ENCODE data around the gene CACNA1D.

Gene CACNA1D

DNA sequence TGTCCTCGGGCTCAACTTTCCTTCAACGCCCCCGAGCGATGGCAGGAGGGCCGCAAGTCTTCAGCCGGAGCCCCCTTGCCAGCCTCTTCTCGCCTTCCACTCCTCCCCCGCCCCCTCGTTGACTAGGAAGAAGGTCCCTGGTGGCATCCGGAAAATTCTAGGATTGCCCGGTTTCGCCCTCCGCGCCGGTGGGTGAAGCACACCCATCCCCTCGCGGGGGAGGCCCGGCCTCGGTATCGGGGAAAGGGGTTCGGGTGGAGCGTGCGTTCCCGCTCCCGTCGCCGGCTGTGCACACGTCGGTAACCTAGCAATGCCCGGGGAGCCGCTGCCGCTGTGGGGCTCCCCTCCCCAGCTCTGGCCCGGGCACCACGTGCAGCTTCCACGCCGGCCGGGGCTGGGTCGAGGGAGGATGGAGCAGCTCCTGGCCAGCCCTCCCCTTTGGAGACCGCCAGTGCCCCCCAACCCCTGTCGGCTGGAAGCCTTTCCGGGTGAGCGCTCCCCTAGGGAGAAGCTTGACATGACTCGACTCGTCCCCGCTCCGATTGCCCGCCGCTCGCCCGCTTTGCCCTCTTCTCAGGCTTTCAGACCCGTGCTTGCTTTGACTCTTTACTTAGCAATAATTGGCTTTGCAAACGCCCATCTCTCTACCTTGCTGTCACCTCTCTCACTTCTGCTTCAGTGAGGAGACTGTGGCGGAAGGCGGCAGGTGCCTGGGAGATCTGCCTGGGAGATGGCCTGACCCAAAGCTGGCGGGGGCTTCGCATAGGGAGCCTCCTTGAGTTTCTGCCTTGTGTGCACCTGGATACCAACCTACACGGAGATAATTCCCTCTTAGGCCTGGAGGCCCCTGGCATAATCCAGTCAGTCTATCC is 1.3 kb downstream of the CACNA1D start:
- DNase-seq (ENCODE audit: low spot score), result no peak

DNA sequence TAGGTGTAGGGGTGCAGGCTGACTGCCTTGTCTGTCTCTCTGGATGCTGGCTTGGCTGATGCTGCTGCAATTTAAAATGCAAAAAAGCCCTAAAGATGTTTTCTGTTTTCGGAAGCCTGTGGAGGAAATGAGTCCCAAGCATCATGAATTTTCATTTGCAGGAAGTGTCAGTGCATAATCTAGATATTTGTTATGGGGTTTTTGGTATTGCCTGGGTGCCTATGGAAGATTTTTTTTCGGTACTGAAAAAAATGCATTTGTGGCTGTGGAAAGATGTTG is 1.9 kb downstream of the CACNA1D start:
- DNase-seq (ENCODE audit: low spot score), result no peak

GRCh38 chr3:53496984-53497383 is 2.6 kb downstream of the CACNA1D start:
- no peak for DNase-seq (ENCODE audit: low spot score)

GRCh38 chr3:53498806-53499641 is 4.6 kb downstream of the CACNA1D start:
- DNase-seq (ENCODE audit: low spot score), result no peak

DNA sequence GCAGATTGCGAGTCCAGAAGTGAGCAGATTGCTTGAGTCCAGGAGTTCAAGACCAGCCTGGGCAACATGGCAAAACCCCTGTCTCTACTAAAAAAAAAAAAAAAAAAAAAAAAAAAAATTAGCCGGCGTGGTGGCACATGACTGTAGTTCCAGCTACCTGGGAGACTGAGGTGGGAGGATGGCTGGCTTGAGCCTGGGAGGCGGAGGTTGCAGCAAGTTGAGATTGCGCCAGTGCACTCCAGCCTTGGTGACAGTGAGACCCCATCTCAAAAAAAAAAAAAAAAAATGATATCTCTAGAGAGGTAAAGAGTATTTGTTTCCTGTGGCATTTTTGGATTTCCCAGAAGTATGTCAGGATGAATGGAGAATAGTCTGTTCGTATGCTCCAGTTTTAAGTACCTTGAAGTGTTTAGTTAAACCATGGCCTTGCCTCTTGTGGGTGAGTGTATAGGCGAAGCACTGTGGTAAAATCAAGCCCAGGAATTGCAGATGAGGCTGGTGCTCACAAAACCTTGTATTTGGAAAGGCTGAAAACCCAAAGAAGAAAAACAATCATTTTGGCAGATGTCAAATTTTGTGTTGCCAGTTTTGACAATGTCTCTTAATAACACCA is 5.9 kb downstream of the CACNA1D start:
- no peak for DNase-seq (ENCODE audit: low spot score)

GRCh38 chr3:53501178-53501577 is 6.8 kb downstream of the CACNA1D start:
- no peak for DNase-seq (ENCODE audit: low spot score)

DNA sequence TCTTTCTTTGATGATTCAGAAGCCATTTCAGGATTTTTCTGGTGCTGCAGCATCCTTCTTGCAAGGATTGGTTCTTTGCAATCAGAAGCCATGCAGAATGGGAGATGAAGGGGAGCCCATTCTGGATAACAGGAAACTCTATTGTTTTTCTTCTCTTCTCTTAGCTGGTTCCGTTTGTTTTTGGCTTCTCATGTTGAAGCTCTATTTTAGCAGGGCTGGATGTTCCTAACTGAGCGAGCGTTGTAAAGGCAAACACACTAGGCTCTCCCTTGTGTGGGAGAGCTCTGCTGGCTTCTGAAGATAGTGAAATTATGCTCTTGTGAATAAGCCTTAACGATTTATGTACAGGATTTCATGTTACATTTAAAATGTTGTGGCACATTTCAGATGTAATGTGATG is 8.3 kb downstream of the CACNA1D start:
- DNase-seq (ENCODE audit: low spot score), result no peak

- DNase-seq (ENCODE audit: low spot score), result no peak
Measured at GRCh38 chr3:53503195-53503594, 8.8 kb downstream of the CACNA1D start.

GRCh38 chr3:53506110-53506762 is 11.8 kb downstream of the CACNA1D start:
- DNase-seq (ENCODE audit: low spot score), result no peak

- DNase-seq (ENCODE audit: low spot score), result no peak
Measured at GRCh38 chr3:53506763-53507145, 12.3 kb downstream of the CACNA1D start.

GRCh38 chr3:53509494-53509893 is 15.1 kb downstream of the CACNA1D start:
- no peak for DNase-seq (ENCODE audit: low spot score)

DNA sequence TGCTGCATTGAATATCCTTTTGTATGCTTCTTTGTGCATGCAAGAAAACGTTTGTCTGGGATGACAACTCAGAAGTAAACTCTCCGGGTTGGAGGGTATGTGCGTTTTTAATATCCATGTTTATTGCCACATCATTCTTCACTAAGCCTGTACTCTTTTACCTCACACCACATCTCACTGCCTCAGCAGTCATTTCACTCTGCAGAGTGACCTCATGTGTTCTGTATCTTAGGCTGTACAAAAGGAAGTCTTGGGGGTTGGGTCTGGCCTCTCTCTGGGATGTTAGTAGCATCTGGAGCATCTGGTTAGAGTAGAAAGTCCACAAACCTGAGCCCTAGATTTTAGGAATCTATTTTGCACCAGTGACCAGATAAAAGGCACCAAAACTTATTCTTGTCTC is 16.1 kb downstream of the CACNA1D start:
- DNase-seq (ENCODE audit: low spot score), result no peak

GRCh38 chr3:53511246-53511645 is 16.8 kb downstream of the CACNA1D start:
- no peak for DNase-seq (ENCODE audit: low spot score)

GRCh38 chr3:53513556-53514190 is 19.3 kb downstream of the CACNA1D start:
- no peak for DNase-seq (ENCODE audit: low spot score)

DNA sequence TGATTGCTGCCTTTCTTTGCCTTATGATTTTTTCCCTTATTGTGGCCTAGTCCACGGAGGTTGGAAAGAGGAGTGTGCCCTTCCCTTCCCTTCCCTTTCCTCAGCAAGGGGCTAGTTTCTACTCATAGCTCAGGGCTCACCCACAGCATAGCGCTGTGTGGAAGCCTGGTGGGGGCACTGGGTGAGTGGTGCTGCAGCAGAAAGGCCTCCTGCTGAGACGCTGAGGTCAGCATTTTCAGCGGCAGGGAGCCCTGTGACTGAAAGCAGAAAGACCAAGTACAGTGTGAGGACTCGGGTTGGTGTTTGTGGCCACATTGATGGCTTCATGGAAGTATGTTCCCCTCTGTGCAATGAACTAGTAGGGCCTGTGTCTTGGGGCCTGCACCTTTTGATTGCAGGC is 21.9 kb downstream of the CACNA1D start:
- DNase-seq (ENCODE audit: low spot score), result no peak

GRCh38 chr3:53518495-53518981 is 24.1 kb downstream of the CACNA1D start:
- DNase-seq (ENCODE audit: low spot score), result no peak

DNA sequence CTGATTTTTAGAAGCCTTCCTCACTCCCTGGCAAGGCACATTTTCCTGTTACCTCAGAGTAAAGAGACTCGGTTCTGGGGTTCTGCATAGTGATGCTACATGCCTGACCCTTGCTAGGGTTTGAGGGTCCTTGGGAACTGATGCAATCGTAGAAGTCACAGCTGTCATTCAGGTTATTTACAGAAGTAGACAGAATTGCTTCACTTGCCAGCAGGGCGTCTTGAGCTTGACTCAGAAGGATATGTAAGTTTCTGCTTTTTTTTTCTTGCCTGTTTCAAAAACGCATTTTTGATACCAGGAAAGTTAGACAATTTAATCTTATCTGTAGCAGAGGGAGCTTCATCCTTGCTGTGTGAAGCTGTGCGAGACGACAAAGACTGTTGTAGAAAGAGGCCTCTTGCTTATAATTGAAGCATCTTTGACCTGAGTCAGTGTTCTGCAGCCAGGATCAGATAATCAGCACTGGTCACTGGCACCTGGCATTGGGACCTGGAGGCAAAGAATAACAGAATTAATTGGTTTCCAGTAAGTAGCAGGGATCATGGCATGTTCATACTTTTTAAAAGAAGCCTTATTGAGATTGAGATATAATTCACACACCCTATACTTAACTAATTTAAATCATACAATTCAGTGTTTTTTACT is 24.8 kb downstream of the CACNA1D start:
- no peak for DNase-seq (ENCODE audit: low spot score)

DNA sequence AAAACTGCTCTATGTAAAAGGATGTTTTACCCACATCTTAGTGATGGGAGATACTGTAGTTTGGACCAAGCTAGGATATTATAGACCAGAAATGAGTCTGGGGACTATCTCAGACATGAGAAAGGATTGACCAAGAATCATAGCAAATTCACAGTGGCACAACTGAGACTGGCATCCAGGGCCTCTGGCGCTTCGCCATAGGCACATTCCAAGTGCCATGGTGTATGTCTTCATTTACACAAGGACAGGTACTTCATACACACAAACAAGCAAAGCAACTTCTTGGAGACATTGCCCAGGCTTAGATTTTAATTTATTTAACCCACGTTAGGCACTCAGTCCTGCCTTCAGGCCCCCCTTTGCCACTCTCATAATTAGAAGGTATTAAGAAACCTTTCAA is 28.9 kb downstream of the CACNA1D start:
- no peak for DNase-seq (ENCODE audit: low spot score)

GRCh38 chr3:53524566-53524965 is 30.2 kb downstream of the CACNA1D start:
- no peak for DNase-seq (ENCODE audit: low spot score)

DNA sequence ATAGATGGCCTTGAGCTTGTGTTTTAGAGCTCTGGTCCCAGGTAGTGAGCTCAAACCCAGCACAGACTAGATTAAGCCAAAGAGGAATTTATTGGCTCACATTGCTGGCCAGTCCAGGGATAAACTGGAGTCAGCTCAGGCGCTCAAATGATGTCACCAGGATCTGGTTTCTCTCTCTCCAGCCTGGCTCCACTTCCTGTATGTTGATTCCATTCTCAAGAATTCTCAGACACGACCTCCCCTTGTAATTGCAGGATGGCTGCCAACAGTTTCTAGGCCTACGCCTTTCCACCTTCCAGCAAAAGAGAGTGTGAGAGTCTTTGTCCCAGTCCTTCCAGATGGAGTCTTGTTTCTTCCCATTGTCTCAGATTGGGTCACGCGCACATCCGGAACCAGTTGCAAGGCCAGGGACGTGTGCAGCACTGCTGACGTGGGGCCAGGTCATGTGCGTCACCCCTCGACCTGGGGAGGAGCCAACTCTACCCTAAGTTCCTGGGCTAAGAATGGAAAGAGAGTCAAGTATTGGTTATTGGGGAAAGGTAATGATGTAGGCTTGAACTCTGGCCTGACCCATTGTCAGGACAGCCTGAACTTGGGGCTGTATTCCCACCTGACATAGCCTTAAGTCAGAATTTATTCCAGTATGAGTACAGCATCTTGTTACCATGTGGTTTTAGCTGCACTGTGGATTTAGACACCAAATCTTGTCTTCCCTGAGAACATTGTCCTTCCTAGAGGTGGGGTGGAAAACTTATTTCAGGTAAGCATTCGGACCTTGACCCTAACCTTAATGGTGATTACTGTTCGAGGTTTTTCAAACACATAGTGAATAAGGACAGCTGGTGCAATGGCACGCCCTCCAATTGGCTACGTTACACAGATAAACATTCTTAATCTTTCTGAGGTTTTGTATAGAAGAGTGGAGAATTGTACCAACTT is 31.6 kb downstream of the CACNA1D start:
- no peak for DNase-seq (ENCODE audit: low spot score)
